Measurements from ENCODE around the gene CSNK1E.

Gene CSNK1E

DNA sequence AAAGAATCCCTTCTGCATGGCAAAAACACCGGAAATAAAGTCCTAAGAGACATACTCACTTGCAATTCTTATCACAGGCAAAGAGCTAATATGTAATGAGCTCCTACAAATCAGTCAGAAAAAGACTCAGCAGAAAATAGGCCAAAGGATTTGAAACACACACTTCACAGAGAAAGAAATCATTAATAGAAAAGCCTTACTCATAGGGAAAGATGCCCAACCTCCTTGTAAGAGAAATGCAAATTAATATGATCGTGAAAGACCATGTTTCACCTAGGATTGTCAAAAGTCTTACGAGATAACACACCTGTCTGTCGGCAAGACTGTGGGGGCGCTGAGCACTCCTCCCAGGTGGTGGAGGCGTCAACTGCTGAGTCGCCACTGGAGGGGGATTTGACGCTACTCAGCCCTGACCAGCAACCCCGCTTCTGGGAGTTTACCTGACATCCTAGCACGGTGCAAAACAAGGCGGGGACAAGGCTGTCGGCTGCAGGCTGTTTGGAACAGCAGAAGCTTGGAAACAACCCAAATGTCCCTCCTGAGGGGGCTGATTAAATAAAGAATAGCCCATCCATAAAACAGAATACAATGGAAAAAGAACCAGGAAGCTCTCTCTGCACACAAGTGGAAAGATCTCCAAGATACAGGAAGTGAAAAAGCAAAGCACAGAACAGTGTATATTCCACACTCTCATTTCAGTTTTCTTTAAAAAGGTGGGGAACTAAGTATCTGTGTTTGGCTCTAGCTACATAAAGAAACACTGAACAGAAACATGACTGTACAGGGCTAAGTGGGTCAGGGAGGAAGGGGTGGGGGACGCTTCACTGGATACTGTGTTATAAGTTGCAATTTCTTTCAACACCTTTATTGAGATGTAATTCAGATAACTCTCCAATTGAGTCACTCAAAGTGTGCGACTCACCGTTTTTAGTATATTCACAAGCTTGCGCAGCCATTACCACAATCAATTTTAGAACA is 11.5 kb downstream of the CSNK1E start:
- peak; percentile 74 for DNase-seq

DNA sequence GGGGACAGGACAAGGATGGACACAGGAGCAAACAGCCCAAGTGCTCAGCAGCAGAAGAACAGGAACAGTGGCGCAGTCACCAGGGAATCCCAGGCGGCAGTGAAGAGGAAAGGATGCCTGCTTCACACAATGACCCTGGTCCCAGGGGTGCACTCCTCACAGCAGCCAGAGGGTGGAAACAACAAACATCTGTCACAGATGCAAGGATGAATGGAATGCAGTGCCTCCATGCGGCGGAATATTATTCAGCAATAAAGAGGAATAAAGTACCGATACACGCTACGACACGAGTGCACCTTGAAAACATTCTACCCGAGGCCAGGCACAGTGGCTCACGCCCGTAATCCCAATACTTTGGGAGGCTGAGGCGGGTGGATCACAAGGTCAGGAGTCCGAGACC is 12.7 kb downstream of the CSNK1E start:
- DNase-seq = no peak

DNA sequence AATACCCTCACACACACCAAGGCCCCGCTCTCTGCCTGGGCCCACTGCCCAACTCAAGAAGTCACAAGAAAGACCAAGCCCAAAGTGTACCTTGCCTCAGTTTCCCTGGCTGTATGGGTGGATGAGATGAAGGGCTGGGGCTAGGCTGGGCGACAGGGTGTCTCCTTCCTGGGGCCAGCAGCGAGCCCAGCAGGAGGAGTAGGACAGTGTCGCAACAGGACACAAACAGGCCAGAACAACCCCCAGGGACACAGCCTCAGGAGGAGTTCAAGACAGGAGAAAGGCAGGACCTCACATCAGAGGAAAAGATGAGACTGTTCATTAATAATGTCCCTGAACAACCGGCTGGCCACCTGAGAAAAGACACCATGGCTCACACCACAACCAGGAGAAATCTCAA is 13.3 kb downstream of the CSNK1E start:
- DNase-seq = no peak

DNA sequence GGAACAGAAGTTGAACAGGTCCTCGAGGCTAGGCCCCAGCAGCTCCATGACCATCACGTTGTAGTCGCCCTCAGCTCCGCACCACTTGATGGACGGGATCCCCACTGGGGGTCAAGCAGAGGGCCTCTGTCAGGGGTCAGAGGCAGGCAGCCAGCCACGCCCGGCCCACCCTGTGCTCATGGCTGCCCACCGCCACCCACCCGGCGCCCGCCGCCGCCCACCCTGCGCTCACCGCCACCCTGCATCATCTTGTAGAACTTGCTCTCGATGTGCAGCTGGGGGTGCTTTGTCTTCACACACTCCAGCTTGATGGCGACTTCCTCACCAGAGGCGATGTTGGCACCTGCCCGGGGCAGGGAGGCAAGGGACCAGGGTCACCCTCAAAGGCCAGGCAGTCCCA is 14.3 kb downstream of the CSNK1E start:
- DNase-seq = no peak

DNA sequence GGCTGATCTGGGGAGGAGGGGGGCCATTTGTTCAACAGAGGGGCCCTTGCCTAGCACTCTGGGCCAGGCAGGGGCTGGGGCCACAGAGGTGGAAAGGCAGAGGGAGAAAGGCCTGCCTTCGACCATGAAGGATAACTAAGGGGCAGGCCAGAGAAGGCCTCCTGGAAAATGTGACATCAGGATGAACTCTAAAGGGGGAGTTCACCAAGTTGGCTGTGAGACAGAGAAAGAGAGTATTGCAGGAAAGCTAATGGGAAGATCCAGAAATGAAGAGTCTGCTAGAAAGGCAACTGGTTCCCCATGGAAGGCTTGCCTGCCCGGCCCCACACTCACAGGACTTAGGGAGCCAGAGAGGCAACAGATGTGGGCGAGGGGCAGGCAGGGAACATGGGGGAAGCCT is 16.3 kb downstream of the CSNK1E start:
- DNase-seq = no peak

DNA sequence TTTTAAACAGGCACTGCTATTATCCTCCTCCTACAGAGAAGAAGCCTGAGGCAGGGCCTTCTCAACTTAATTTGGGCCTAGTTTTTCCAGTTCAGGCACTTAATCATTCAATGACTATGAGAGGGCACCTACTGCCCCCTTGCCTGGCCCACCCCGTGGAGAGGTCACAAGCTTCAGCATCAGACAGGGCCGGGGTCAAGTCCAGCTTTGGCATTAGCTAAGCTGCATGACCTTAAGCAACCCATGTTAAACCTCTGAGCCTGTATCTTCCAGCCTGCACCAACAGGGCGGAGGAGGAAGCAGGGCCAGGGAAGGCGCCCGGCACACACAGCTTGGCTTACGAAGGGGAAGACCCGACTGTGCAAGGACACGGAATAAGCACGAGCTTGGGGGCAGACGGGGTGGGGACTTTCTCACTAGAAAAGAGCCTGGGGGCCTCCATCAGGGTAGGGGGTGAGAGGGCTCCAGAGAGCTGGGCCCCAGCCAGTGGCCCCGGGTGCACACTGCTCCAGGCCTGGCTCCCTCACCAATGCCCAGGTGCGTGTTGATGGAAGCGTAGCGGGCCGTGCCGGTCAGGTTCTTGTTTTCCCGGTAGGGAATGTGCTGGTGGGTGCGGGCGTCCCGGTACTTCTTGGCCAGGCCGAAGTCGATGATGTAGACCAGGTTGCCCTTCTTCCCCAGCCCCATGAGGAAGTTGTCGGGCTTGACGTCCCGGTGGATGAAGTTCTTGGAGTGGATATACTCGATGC is 16.9 kb downstream of the CSNK1E start:
- no peak for DNase-seq

DNA sequence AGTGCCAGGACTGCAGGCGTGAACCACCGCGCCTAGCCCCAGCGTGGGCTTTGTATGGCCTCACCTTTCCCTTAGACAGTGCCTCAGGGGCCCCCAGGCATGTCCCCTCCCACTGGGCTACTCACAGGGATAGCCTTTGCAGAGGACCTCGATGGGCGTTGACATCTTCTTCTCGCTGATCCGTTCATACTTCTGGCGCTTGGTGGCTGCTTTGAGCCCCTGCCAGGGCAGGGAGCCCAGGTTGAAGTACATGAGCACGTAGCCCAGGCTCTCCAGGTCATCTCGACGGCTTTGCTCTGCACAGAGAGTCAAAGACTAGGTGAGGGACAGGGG is 17.5 kb downstream of the CSNK1E start:
- DNase-seq = no peak

DNA sequence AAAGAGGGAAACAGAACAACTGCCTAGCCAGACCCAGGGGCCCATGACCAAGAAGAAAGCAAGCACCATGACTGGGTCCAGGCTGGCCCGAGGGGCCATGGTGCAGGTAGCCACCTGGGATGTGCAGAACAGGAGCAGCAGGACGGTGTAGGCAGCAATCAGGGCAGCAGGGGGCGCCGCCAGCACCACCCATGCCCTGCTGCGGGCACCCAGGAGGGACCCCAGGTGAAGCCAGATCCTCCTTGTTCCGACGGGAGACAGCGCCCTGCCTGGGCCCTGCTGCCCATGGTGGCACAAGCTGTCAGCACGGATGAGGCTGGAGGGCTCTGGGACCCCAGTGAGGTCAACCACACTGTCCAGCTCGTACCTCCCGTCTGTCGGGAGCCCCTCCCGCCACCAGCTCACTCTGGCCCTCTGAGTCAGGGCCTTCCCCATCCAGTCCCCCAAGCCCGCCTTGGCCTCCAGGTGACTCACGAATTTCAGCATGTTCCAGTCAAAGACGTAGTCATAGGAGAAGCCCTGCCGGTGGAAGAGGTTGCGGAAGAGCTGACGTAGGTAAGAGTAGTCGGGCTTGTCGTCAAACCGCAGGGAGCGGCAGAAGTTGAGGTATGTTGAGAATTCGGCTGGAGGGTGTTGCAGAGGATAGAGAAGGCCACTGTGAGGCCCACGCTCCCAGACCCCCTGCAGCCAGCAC is 18.8 kb downstream of the CSNK1E start:
- peak; percentile 47 for DNase-seq

DNA sequence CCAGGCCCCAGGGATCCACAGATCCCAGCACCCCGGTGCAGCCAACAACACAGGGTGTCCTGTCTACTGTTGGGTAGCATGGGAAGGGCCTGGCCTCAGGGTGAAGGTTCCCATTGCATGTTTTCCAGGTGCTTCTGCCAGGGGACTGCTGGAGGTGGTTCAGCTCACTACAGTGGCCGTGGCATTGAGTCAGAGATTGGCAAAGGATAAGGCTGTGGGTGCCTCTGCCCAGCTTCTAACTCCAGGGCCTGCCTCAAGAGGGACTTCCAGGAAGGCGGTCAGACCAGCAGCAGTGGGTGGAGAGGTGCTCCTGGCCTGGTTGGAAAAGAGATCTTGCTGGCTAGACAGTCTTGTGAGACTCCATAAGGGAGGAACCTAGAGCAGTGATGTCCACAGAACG is 20.9 kb downstream of the CSNK1E start:
- no peak for DNase-seq

DNA sequence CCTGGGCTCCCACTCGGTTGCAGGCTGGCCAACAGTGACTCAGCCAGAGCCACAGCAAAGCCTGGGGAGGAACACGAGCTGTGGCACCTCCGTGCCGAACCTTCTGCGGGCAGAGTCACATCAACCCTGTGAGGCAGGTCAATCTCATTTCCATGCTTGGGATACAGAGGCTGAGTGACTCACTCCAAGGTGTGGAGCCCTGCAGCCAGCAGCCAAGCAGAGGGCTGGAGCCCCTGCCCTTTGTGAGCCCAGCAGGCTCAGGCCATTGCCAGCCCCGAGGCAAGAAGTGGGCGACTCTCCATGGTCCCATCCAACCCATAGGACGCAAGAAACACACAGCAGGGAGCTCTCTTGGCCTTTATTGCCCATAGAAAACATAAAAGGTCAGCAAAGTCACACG is 21.4 kb downstream of the CSNK1E start:
- DNase-seq = no peak

DNA sequence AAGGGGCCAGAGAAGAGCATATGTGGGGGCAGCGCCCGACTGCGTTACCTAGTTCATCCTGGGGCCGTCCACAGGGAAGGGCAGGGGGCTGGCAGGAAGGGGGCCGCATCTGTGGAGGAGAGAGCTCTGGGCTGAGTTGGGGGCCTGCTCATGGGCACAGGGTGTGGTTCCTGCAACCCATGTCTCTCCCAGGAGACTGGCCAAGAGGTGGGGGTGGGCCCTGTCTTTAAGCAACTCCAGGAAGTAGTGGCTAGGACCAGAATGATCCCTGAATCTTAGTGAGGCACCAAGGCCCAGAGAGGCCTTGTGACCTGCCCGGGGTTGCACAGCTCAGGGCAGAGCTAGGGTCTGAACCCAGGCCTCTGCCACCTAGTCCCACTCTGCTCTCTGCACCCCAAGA is 21.9 kb downstream of the CSNK1E start:
- no peak for DNase-seq

DNA sequence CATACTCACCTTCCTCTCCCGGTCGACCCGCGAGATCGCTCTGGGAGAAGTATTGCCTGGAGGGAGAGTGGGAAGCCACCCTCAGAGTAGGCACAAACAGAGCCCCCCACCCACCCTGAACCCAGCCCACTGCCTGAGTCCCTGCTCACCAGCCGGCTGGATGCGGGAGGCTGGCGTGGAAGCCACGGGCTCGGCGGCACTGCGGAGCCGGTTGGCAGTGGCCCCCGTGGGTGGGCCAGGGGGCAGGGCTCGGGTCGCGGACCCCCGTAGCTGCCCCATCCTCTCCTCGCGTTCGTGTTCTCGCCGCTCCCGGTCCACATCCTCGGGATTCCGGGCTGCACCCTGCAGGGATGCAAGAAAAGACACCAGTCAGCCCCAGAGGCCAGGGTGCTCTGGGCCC is 23.0 kb downstream of the CSNK1E start:
- DNase-seq = no peak

DNA sequence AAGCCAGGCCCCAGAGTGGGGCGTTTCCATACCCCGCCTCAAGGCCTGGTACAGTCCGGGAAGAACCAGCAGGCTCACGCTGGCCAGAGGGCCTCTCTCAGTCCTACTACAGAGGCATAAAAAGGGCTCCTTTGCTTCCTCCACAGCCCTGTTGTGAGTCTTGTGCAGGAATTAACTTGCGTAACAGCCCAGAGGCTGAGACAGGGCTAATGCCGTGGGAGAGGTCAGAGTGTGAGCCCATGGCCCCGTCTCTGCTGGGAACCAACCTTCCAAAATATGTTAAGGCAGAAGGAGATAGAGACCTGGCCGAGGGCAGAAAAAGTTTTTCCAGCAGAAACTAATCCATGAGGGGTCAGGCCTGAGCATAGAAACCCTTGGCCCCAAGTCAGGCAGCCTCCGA is 24.5 kb downstream of the CSNK1E start:
- no peak for DNase-seq

DNA sequence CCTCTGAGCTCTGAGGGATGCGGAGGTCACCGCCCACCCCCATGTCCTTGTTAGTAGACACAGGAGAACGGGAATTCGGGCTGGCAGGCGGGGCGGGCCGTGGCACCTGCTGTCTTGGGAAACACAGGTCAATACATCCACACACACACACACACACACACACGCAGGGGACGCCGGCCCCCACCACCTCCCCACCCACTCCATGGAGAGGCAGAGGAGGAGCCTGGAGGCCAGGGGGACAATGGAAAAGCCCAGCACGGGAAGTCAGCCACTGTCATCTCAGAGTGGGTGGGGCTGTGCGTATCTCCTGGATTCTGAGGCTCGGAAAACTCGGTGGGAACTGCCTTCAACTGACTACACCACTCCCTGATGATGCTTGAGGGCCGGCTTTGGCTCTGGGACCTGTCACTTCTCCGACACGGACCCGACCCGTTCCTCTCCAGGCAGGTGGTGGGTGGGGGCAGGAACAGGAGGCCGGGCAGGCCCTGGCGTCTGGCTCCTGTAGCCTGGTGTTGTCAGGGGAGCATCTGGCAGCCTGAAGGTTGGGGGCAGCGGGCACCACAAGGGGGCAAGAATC is 25.9 kb downstream of the CSNK1E start:
- no peak for DNase-seq

DNA sequence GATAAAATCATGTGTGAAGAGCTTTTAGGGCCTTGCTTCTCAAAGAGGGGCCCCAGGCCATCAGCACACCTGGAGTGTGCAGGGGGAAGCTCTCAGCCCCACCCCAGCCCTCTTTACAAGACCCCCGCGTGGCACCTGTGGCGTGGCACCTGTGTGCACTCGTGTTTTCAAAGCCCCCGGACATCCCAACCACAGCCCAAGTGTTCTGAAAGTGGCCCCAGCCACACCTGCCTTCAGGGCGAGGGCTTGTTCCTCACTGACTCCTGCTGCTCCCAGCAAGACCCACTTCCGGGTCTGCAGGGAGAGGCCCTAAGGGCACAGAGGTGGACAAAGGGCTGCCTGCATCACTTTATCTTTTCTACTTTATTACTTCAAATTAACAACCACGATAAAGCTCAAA is 26.9 kb downstream of the CSNK1E start:
- no peak for DNase-seq

DNA sequence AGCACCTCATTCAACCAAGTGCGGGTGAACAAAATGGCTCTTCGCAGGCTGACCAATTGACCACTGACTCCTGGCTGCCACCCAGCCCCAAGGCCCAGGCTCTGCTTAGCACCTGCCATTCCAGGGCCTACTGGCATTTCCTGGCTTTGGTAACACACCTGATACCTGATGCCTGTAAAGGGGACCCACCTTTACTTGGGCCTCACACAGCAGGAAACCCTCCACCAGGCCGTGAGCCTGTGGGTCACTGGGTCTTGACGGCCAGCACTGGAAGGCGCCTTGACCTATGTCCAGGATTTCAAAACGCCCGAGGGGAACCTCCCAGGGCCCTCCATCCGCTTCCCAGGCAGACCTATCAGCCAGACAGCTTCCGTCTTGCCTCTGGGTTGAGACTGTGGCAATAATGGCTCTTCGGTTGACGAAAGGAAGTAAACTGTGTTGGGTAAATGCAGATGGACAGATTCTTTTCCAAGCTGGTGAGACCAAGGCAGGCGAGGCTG is 27.6 kb downstream of the CSNK1E start:
- no peak for DNase-seq

DNA sequence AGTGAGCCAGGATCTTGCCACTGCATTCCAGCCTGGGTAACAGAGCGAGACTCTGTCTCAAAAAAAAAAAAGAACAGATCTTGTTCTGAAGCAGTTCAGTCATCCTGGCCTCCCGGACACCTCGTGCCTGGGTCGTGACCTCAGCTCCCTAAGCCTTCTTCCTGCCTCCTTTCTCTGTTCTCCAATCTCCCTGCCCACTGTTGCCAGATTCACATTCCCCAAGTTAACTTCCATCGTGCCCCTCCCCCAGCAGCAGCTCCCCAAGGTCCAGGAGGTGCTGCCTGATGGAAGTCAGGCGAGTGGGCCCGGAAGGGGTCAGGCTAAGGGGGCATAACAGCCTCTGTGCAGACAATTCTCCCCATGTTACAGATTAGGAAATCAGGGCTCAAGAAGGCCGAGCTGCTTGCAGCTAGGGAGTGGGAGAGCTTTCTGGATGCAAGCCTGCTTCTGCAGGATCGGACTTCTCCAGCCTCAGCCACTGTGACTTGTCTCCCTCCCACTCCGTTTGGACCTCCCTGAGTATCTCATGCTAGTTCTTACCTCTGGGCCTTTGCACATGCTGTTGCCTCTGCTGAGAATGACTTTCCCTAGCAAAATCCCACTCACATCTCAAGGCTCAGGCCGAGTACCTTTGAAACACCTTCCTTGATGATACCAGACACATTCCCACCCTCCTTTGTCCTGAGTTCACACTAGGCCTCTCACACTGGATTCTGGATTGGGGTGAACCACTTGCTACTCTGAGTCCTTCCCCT is 30.1 kb downstream of the CSNK1E start:
- DNase-seq = no peak

DNA sequence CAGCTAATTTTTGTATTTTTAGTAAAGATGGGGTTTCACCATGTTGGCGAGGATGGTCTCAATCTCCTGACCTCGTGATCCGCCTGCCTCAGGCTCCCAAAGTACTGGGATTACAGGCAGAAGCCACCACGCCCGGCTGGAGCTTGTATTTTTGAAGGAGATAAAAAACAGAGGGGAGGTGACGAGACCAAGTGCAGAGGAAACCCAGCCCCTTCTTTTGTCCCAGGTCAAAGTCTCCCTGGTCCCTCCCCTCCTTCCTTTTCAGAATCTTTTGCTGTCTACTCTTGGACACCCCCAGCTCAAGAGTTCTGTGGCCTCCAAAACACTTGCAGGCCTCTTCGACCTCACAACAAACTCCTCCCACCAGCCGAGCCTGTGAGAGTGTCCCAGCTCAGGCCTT is 32.2 kb downstream of the CSNK1E start:
- no peak for DNase-seq

DNA sequence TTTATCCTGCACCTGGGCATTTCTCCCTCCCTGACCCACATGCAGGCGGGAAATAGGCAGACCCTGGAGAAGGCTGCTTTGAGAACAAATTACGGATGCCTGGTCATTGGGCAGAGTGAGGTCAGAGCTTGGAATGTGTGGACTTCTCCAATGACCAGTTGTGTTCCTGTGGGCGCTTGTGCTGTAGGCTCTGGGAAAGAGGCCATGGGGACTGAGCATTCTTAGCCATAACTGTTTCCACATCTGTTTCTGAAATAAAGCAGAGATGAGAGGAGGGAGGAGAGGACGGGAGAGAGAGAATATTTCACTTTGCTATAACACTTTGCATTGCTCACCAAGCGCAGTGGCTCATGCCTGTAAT is 33.2 kb downstream of the CSNK1E start:
- DNase-seq = no peak

DNA sequence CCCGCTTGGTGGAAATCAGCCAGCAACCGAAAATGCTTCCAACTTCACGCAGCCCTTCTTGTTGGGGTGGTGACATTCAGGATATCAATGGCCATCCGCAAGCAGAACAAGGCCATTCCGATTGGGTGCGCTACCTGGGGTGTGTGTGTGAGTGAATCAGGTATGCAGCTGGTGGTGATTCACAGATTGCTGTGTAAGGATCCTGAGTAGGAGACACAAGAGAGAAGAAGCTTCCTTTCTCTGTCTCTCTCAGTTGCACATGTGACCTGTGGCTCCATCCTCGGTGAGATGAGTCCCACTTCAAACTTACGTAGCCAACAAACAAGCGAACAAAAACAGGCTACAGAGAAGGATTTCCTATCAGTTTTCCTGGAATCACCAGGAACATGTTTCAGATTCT is 34.8 kb downstream of the CSNK1E start:
- DNase-seq = no peak

DNA sequence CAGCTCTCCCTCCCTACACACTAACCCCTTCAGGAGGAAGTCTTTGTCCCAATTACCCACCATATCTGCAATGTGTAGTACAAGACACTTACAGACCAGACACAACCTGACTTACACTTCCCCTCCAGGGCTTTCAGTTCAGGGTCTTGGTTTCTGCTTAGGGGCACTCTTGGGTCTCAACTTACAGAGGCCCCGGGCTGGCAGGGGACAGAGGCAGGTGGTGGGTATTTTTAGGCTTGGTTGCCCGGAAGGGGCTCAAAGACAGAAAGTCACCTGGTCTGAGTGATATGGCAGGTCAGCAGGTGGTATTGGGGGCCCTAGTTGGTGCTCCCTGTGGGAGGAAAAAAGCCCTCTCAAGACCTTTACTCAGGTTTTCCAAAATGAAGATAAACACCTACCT is 41.1 kb downstream of the CSNK1E start:
- no peak for DNase-seq

DNA sequence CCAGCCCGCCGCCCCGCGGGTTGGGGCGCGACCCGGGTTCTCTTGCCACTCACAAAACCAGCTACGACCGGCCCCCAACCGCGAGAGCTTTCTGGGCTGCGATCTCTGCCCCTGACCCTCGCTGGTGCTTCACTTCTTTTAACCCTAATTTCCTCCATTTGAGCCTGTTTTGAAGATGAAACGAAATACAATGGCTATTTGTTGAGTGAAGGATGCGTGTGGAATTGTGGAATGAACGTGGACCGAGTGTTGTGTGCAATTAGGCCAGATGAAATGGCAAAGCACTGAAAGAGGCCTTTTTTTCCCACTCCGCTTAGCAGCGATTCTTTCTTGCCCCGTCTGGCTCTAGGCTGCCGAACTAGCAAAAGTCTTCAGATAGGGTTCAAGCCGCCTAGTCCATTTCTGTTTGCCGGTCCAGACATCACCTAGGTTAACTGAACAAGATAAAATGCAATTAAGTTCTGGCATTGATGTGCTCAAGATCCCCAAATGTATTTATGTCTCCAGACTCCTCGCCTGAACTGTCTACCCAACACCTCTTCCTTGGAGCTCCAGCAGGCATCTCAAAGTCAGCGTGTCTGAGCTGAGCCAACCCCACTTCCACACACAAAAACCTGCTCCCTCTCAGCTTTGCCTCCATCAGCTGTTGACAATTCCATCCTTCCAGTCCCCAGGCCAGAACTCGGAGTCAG is 44.0 kb downstream of the CSNK1E start:
- no peak for DNase-seq

Data from activated CD4-positive, alpha-beta T cell treated with anti-CD3 and anti-CD28 coated beads, Interleukin-10, Interleukin-2, amounts not matched to agents 100 ng/mL and 50 ng/mL, durations not matched to agents 16 hours and 8 hours (primary cell).